HG02678 (cell line): ENCODE data around the gene MTR.
"Not testable (repeated sequence)": the region's sequence is repeated elsewhere in the genome, so short reads cannot be mapped to it uniquely, and the experiment has no call there.

Experiments
- ATAC-seq: cut with Tn5 transposase; IDR thresholded peaks from one replicate; pipeline ENCODE4 v1.9.1; 2021; ENCODE audit warnings: mild to moderate bottlenecking, moderate library complexity; ENCODE audit not compliant: unreplicated experiment

MTR gene

DNA sequence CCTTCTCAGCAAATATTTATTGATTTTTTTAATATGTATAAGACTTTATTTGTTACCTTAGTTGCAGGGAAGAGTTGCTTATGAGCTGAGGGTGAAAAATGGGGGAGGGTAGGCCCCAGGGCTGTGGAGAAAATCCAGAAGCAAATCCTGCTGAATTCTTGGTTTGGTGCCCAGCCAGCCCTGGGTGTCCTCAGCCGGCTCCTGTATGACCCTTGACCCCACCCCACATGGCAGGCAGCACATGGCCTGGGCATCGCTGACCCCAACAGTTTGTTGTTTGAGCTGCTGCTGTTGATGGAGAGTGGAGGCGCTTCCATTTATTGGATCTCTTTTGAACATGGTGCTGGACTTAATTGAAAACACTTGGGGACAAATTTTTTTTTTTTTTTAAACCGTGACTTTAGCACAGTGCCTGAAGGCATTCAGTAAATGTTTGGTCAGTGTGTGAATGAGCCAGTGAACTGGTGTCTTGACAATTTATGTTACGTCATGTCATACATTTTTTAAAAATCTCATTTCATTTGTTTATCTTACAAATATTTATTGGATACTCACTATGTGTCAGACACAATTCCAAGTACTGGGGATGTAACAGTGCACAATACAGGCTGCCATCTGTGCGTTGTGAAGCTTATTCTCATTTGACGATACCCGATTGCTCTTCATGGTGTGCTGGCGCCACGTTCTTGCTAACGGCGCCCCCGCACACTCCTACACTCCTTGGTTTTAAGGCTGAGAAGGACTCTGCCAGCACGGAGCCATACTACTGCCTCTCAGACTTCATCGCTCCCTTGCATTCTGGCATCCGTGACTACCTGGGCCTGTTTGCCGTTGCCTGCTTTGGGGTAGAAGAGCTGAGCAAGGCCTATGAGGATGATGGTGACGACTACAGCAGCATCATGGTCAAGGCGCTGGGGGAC, 98.8 kb downstream of the MTR start:
- no peak for ATAC-seq

DNA sequence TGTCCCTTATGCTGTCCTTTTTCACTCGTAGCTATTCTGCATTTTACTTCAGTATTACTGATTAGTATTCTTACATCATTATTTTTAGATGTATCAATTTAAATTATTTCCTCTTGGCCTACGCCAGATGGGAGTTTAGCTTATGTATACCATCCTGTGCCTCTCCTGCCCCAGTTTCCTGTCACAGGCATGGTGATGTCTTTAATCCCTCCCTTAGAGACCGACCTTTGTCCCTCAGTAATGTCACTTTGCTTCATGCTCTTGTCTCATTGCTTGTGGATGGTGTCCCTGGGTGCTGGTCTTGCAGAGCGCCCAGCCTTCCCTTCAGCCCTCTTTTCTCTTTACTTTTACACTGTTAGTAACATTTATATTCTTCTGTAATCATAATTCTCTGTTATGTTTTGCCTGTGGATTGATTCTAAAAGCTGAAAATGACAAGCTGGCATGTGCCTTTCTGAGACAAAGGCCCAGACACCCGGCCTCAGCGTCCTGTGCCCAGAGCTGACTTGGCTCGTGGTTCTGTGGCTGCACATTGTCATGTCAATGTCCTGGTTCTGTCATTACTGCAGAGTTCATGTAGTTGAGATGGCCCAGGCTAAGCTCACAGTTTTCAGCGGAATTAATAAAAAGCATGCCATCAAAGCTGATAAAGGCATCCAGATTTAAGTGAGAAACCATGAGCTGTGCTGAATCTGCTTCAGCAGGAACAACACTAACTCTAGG, 100.7 kb downstream of the MTR start:
- ATAC-seq, result no peak

DNA sequence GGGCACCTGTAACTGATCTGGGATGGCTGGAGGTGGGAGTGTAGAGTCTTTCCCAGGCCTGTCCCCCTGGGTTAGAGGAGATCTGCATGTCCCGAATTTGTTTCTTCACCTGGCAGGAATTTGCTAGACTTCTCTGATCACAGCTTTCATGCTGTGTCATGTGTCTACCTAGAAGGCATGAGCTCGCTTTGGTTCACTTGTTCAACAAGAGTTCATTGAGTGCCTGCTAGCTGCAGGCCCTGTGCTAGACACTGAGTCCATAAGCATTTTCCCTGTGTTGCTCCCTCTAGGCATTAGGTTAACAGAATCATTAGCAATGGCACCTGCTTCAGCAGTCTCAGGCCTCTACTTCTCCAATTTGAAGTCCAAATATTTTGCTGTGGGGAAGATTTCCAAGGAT, 101.6 kb downstream of the MTR start:
- no peak for ATAC-seq

DNA sequence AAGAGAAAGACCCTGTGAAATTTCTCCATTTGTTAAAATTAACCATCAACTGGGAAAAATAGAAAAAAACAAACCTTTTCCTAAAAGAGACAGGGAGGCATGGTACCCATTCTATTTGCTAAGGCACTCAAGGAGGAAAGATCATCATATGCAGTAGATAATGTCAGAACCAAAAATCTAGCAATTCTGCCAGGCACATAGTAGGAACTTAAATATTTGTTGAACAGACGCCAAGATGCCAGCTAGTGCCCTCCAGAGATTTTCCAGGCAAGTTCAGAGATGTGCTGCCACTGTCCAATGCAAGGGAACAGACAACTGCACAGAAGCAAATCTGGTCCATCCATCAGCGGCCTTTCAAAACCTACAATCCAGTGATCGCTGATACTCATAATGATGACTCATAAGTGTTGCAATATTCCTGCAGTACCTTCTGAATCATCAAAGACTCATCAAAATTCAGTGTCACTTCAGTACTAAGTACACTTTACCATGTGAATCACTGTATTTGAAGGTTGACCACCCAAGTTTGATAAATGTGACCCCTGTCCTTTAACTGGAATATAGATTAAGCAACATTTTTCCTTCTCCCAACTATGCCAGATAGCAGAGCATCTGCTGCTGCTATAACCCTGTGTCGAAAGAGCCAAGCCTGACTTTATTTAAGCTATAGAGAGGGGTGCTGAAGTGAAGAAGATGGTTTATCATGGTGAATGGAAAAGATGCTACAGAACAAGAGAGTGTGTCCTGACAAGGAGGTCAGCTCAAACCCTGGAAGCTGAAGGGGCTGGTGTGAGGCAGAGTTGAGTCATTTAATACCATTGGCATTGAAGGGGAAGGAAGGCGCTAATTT, 110.0 kb downstream of the MTR start:
- ATAC-seq, result no peak

DNA sequence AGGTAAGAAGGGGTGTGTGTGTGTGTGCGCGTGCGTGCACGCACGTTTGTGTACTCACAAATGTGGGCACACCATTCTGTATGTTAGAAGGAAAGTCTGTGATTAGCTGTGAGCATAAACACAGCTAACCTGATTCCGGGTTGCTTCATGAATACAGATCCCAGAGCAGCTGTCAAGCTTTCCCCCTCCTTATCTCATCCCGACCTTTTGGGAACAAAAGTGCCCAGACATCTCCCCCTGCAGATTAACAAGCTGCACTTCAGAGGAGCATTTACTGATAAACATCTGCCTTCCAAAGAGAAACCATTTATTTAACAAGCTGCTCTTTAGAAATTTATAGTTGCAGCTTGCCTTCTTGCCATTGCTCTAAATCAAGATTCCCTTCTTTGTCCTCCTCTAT, 112.1 kb downstream of the MTR start:
- no peak for ATAC-seq

DNA sequence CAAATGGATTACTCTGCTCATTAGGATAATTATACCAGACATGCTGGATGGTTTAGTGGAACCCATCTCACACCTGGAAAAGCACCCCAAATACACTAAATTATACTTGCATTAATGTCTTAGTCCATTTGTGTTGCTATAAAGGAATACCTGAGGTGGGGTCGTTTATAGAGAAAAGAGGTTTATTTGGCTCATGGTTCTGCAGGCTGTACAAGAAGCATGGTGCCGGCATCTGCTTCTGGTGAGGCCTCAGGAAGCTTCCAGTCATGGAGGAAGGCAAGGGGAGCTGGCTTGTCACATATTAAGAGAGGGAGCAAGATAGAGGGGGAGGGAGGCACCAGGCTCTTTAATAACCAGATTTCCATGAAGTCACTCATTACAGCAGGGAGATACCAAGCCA, 113.6 kb downstream of the MTR start:
- no peak for ATAC-seq

DNA sequence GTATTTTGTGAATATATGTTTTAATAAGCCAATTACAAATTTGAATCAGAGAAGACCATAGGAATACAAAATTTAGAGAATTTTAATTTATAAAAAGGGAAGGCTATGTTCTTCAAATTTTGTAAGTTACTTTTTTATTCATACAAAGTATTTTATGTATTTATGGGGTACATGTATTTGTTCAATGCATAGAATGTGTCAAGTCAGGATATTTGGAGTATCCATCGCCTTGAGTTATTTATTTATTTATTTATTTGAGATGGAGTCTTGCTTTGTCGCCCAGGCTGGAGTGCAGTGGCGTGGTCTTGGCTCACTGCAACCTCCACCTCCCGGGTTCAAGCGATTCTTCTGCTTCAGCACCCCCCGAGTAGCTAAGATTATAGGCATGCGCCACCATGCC, 116.0 kb downstream of the MTR start:
- not testable (repeated sequence) for ATAC-seq

DNA sequence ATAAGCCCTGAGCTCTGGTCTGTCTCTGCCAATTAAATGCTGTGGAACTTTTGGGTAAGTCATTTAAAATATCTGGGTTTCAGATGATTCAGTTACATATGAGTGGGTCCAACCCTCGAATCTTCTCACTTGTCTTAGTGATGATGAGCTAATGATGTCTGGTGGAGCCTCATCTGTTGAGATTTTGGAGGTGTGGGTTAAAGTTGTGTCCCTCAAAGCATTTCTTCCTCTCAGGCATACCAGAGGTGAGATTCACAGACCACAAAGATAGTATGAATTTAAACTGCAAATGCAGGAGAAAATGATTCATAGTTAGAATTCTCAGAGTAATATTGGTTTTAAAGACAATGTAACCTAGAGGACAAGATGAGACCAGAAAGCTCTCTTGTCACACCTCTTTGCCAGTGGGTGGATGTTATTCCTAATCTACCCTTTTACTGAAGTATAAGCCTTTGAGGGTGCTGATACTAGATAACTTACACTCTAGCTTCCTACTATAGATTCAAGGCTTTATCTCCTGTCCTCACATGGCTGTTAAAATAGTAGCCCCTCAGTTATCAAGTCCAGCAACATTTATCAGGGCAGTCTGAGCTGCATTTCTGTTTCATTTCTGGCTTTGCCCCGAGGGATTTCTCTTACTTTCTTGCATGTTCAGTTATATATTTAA, 118.4 kb downstream of the MTR start:
- no peak for ATAC-seq

DNA sequence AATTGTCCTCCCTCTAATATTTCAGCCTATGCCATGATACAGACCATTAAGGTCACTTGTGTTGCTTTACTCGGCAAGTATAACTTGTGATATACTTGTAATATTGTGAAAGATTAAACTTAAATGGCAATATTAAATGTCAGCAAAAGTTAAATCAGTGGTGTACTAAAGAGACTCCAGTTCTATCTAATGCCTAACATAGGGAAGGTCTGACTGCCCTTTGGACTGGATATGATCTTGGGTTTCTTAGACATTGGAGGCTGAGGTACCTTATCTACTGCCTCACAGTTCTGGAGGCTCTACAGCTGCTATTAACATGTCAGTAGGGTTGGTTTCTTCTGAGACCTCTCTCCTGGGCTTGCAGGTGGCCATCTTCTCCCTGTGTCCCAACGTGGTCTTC, 119.3 kb downstream of the MTR start:
- no peak for ATAC-seq

DNA sequence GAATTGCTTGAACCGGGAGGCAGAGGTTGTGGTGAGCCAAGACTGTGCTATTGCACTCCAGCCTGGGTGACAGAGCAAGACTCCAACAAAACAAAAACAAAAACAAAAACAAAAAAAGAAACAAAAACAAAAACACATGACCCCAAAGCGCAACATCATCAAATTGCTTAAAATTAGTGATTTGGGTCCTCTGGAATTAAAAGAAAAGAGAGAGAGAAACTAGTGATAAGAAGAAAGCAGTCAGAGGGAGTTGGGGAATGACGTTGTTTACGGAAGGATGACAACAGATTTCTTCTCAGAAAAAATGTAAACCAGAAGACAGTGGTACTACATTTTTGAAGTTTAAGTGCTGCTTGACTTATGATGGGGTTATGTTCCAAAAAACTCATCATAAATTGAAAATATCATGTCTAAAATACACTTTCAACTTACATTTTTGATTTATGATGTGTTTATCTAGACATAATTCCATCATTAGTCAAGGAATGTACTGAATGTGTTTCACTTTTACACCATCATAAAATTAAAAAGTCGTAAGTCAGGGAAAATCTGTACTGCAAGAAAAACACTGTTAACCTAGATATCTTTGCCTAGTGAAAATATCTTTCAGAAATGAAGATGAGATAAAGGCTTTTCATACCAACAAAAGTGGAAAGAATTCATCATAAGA, 121.2 kb downstream of the MTR start:
- no peak for ATAC-seq

DNA sequence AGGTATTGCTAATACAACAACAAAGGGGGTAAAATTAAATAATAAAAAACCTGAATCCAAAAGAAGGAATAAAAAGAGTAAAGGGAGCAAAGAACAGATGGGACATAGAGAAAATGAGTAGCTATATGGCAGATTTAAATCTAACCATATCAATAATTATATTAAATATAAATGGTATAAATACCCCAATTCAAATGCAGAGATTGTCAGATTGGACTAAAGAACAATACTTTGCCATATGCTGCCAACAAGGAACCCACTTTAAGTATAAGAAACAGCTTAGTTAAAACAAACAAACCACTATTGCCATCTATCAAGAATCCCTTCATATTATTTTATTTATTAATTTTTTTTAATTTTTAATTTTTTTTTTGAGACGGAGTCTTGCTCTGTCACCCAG, 122.4 kb downstream of the MTR start:
- ATAC-seq, result no peak

DNA sequence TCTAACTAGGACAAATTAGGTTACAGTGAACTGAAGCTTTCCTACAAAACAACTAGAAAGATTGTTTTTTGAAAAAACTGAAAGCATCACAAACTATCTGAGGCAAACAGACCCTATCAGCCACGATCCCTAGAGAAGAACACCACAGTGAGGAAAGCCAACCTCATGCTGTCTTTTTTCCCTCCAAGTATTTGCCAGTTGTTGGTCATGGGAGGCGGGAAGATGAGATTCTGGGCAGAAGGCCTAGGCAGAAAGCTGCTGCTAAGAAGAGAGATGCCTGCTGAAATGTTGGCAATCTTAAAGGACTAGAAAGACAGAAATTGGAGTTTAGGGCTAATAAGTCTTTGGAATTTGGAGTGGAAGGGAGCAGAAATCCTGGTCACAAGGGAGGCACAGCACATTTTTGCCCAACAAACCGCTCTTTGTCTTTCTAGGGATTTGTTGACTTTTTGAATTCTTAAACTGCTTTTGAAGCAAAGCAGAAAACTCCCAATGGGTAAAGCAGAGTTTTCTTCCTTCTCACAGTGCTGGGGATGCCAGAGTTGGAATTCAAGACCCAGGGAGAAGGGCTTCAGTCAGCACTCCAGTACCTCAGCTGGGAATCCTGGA, 125.3 kb downstream of the MTR start:
- no peak for ATAC-seq

DNA sequence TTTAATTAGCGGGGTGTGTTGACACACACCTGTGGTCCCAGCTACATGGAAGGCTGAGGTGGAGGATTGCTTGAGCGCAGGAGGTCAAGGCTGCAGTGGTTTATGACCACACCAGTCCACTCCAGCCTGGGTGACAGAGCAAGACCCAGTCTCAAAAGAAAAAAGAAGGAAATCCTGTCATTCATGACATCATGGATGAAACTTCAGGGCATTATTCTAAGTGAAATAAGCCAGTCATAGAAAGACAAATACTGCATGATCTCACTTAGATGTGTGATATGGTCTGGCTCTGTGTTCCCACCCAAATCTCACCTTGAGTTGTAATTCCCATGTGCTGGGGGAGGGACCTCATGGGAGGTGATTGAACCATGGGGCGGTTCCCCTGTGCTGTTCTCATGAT, 126.5 kb downstream of the MTR start:
- ATAC-seq, result no peak

DNA sequence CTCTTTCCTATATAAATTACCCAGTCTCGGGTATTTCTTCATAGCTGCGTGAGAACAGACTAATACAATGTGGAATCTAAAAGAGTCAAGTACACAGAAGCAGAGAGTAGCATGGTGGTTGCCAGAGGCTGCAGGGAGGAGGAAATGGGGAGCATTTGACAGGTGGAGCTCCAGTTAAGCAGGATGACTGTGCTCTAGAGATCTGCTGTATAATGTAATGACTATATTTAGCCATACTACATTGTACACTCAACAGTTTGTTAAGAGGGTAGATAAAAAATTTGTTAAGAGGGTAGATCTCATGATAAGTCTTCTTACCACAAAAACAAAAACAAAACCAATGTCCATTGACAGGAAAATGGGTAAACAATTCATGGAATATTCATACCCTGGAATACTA, 127.1 kb downstream of the MTR start:
- ATAC-seq, result no peak

DNA sequence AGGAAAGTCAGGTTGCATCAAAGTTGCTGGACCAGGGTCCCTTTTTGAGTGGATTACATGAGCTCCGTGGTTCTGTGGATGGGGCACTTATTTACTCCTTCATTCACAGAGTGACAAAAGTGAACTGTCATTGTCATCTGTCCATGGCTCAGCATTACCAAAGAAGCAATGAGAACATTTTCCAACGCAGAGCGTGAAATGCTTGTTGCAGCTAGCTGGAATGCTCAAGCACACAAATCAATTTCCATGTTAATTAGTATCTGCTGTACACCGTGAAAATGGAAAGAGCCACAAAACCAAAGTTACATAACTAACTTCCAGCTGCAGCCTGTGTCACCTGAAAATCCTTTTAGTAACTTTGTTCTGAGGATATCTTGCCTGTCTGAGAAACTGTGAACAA, 130.3 kb downstream of the MTR start:
- no peak for ATAC-seq

DNA sequence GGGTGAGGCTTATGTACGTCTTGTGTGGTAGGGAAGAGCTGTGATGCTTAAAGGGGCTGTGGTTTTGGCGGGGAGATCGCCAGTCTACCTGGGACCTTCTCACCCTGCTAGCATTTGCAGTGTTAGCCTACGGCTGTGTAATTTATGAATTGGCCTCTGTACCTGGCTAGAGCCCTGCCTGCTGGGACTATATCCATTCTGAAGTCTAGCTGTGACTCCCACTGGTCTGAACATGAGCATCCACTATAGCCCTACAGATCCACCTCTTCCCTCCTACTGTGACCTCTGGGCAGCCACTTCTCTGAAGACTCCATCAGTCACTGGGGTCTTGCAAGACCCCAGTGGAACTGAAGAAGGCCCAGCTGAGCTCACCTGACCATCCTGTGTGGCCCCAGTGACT, 135.4 kb downstream of the MTR start:
- no peak for ATAC-seq

DNA sequence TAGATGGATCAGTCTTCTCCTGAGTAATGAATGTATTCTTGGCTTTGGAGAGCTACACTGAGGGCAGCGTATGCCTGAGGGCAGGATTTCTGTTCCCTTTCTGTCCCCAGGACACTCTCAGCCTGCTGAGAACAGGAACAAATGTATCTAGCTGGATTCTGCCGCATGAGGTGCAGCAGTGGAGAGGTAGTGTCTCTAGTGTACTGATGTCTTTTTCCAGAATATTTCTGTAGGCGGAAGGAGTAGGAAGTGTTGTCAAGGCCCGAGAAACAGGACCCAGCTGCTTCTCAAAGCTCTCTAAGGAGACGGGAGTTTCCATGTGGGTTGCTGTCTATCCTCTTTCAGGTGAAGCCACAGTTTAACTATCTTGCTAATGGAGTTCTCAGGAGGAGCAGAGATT, 143.7 kb downstream of the MTR start:
- ATAC-seq, result no peak

DNA sequence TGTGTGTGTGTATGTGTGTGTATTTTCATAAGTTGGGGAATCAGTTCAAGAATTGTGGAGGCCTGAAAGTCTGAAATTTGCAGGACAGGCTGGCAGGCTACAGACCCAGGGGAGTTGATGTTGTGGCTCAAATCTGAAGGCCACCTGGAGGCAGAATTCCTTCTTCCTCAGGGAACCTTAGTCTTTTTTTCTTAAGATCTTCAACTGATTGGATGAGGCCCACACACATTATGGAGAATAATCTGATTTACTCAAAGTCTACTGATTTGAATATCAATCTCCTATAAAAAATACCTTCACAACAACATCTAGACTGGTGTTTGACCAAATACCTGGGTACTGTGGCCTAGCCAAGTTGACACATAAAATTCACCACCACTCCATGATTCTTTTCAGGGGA, 147.3 kb downstream of the MTR start:
- ATAC-seq, result no peak

DNA sequence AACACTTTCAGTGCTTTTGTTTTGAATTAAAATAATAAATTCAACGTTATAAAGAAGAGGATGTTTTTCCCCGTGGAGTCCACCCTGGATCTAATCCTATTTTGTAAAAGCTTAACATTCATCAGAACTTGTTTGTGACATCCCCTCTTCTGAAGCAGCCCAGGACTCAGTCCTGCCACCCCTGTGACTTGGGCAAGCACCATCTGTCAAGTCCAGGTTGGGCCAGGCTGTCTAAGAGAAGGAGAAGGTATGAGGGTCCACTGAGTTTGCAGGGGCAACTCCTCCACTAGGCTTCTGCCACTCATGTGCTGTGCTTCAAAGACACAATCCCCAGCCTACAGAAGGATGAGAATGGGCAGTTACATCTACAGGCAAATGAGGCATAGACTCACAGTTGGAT, 149.5 kb downstream of the MTR start:
- no peak for ATAC-seq

DNA sequence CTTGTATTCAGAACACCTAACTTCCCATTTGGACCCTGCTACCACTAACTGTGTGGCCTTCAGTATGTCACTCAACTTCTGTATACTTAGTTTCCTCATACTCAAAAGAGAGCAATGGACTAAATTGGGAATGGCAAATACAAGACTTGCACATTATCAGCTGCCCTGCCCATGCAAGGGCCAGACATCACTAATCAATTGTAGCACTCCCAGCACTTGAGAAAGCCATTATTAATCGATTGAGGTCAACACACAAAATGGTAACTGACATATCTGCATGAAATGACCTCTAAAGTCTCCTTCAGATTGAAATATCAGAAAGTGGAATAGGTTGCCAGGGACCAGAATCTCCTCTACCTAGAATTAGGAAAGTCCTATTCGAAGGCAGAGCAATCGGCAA, 149.9 kb downstream of the MTR start:
- ATAC-seq, result no peak
